Nephron progenitor cell (in vitro differentiated cells): ENCODE measurements around the gene USP48.

Source experiments
- DNase-seq: peaks from one replicate; pipeline ENCODE4 v3.0.0; 2021
- H3K27ac Mint-ChIP-seq: 2 replicates; pipeline ENCODE4 v1.8.0; 2021; ENCODE audit warnings: mild to moderate bottlenecking, moderate library complexity, mixed read lengths
- H3K27me3 Mint-ChIP-seq: 2 replicates; pipeline ENCODE4 v1.8.0; 2021; ENCODE audit warnings: mild to moderate bottlenecking, low read depth, mixed read lengths; ENCODE audit not compliant: poor library complexity
- H3K36me3 Mint-ChIP-seq: 2 replicates; pipeline ENCODE4 v1.8.0; 2021; ENCODE audit warnings: low read depth, mixed read lengths
- H3K4me1 Mint-ChIP-seq: 2 replicates; pipeline ENCODE4 v1.8.0; 2021; ENCODE audit warnings: mixed read lengths
- H3K4me3 Mint-ChIP-seq: 2 replicates; pipeline ENCODE4 v1.8.0; 2021; ENCODE audit warnings: mild to moderate bottlenecking, moderate library complexity, mixed read lengths
- H3K9me3 Mint-ChIP-seq: 2 replicates; pipeline ENCODE4 v1.8.0; 2021; ENCODE audit warnings: mild to moderate bottlenecking, moderate library complexity, mixed read lengths
- CTCF ChIP-seq: fragments of 200-600 bp; sonication (generic); IDR thresholded peaks from 2 replicates; pipeline ENCODE4 v1.5.0; 2021; ENCODE audit warnings: antibody characterized with exemption

Gene USP48

GRCh38 chr1:21629971-21630370 lies 153.0 kb downstream of the USP48 start:
- Mint-ChIP-seq H3K36me3 (no peaks in the 10 kb centered on the region), H3K9me3 (no peaks in the 10 kb centered on the region), H3K27me3 (peaks cover 17% of the 10 kb centered on the region), H3K4me3 (no peak overlapping the region), H3K4me1 (peaks cover 21% of the 10 kb centered on the region), H3K27ac (no peak overlapping the region)
- no peak for DNase-seq
- no peak for TF ChIP-seq CTCF

- Mint-ChIP-seq H3K27me3 (peaks cover 25% of the 10 kb centered on the region), H3K4me1 (peaks cover 17% of the 10 kb centered on the region), H3K4me3 (no peak overlapping the region), H3K36me3 (no peaks in the 10 kb centered on the region), H3K9me3 (no peaks in the 10 kb centered on the region), H3K27ac (no peak overlapping the region)
- DNase-seq, result no peak
- TF ChIP-seq CTCF, result no peak
Measured at GRCh38 chr1:21628798-21629393, 154.1 kb downstream of the USP48 start.
